Fibroblast of skin of right quadriceps (primary cell): ENCODE data around the gene TSHZ3.

Experiments
- DNase-seq: peaks from one replicate; pipeline ENCODE4 v3.0.0-alpha.2; 2013

TSHZ3 gene

DNA sequence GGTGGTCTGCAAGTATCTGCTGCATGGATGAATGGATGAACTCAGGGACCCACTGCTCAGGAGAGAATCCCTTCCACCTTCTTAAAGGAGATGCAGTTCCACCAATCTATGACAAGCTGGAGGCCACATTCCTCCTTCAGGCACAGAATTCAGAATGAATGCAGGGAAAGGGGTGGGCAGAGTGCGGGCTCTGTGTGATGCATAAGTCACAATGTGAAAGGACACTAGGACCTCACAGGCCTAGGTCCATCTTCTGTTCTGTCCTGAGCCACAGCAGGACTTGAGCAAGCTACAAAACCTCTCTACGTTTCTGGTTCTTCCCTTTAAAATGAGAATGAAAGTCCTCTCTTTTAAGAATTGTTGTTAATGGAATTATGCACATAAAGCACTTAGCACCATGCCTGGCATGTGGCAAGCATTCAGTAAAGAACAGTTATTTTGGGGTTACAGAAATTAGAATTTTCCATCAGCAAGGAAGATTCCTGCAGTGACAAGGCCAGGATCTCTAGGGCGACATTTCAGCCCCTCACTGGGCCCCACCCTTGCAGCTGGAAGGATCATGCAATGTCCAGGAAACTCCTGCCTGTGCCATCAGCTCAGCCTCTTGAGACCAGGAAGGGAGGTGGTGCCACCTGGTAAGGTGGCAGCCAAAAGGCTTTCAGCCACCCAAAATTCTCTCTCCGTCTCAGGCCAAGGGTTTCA, 38.7 kb downstream of the TSHZ3 start:
- DNase-seq = no peak

DNA sequence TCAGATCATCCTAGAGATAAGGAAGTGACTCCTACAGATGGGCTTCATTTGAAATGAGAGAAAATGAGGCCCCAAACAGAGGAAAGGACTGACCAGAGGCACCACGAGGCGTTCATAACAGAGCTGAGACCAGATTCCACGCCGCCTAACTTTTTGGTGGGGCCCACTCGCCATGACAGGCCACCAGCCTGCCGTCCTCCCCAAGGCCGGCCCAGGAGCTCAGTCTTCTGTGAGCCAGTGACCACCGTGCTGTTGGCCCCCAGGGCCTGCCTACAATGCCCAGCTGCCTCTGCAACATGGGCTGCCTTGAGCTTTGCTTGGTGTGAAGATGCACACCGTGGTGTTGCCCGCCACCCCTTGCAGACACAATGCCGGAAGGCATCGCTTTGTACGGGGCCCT, 40.5 kb downstream of the TSHZ3 start:
- no peak for DNase-seq

DNA sequence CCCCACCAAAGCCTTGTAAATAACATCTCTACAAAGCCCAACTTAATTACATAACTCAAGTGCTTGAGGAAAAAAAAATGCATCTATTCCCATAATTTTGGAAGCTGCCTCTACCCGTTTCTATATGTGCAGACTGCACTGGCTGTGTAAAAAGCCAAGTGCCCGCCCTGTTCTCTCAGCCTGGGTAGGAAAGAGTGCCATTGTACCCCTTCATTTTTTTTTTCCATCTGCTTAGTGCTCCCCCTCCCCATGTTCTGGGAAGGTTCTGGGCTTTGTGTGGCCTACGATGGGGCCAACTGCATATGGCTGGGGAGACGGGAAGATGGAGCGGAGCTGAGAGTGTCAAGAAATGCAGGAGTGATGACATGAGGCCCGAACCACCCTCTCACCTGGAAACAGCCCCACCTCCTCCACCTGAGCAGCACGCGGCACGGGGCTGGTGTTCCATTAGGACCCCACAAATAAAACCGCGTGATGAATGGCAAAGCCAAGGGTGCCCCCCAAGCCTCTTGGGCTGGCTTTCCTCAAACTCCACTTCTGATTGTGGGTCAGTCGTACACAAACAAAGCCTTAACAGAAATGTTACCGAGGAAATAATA, 42.1 kb downstream of the TSHZ3 start:
- no peak for DNase-seq

DNA sequence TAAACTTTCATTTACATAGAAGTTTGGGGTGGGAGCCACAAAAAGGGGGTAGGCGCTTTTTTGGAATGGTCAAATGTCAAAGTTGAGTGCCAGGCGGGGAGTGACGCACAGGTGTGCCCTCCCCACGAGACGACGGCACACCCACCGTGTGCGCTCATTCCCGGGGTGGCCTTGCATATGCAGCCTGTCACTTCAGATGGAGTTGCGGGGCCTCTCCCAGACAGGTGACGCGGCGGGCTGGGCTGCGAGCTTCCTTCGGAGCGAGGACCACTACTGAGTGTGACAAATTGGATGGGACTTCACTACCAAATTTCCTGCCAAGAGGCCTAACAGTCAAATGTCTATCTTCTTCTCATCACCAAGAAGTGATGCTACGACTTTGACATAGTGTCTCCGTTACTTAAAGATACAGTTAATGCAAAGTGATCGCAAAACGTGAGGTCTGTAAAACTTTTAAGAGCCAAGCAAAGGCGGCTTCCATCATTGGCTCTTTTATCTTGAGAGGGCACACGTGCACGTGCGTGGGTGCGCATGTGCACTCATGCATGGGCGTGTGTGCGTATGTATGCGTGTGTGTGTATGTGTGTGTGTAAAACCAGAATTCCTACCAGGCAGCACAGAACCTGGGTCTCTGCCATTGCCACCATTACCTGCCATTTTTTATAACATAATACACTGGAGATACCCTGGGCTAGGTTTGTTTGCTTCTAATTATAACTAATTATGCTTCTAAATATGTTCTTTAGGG, 43.1 kb downstream of the TSHZ3 start:
- no peak for DNase-seq

DNA sequence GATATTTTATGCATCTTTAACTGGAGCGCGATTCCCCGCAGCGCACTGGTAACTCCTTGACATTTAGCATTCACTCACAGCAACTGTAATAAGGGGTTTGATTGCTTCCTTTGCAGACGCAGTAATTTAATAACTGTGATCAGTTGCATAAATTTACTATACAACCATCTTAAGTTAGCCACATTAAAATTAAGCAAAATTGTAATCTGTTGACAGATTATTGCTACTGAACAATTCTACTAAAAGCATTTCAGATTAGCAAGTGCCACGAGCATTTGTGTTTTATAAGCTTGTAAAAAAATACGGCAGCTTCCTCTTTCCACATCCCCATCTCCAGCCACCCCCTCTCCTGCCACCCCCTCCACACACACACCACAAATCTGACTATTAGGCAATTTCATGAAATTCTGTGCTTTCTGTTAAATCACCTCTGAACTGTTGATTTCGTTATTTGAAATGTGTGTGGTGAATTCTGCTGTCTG, 44.4 kb downstream of the TSHZ3 start:
- peak; percentile 24 for DNase-seq

DNA sequence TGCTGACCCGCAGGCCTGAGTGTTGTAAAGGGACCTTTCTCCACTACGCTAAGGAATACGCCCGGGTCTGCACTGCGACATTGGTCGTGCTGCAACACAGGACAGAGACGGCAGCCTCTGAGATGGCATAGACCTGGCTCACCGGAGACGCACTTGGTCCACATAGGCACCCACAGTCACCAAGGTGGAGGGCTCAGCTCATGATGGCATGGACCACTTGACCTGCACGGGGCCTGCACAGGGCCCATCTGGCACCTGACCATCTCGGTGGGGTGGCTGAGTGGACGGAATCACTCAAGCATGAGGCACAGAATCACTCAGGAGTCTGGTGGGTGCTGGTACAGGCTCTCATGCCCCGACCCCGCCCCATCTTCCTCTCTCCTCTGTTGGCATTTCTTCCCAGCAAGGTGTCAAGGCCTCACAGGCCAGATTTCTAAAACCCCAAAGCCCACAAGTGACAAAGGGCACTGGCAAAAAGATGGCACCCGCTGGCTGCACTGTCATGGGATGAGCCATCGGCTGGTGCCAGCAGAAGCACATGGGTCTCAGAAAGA, 45.9 kb downstream of the TSHZ3 start:
- DNase-seq = no peak

DNA sequence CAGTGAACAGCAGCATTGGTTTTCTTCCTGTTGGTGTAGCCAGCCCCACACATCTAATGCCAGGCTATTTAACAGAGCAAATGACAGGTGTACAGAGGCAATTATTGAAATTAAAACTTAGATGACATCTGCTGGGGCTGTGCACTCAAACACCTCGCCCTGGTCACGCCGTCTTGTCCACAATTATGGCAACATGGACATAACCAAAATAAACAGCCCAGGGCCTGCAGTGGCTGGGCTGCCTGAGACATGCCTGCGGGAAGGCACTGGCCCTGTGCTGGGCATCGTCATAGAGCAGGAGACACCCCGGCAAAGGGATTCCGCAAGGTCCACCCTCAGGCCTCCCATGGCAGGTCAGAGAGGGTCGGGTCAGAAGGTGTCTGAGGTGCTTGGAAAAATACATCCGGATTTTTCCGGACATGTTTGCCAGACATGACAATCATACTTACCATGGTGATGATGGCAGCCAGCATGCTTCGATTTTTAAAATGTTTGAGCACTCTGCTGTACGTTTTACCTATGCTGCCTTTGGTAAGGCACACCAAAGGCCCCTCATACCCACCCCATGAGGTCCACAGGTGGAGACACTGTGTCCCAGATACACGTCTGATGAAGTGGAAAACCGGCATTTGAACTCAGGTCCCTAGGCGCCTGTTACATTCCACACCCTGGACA, 47.8 kb downstream of the TSHZ3 start:
- DNase-seq = no peak

DNA sequence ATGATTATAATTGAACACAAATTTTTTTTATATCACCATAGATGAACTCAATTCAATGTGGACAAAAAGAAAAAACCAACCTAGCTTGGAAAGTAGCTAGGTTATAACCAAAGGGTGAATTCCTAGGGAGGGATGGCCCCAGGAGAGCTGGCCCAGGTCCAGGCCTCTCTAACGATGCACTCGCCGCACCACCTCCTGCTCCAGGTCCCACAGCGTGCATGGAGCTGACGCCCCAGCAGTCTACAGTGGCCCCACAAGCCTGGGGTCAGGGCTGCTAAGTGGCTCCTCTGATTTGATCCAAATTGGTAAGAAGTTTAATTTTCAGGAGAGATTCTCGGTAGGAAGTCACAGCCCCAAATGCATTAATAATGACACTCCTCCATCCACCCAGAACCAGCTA, 48.8 kb downstream of the TSHZ3 start:
- no peak for DNase-seq

DNA sequence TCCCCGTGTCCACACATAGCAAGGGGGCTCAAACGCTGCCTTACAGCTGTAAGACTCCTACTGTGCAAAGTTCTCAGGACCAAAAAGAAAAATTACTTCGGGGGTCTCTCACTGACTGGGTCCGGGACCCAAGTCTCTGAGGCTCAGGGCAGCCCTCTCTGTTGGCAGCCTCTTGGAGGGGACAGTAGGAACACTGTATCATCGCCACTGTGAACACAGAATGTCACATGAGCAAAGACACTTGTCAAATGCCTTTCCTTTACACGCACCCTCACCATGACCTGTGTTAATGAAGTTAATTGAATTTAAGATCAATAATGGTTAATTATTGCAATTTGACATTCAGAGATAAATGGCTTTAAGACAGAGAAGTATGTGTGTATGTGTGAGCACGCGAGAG, 49.6 kb downstream of the TSHZ3 start:
- no peak for DNase-seq

DNA sequence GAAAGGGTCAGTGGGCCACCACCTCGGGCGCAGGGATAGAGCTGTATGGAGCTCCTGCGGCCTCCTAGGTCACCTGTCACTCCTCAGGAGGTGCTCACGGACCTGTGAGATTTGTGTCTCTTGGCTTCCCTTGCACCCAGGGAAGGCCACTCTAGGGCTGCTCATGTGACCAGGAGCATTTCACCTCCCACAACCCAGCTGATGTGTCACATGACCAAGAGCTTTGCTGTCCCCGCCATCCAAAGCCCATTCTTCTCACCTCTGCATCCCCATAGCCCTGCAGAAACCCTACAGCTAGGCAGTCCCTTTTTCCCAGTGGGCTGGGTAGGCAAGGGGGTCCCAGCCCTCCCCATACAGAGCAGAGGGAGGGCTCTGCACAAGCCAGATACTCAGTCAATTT, 51.2 kb downstream of the TSHZ3 start:
- no peak for DNase-seq

DNA sequence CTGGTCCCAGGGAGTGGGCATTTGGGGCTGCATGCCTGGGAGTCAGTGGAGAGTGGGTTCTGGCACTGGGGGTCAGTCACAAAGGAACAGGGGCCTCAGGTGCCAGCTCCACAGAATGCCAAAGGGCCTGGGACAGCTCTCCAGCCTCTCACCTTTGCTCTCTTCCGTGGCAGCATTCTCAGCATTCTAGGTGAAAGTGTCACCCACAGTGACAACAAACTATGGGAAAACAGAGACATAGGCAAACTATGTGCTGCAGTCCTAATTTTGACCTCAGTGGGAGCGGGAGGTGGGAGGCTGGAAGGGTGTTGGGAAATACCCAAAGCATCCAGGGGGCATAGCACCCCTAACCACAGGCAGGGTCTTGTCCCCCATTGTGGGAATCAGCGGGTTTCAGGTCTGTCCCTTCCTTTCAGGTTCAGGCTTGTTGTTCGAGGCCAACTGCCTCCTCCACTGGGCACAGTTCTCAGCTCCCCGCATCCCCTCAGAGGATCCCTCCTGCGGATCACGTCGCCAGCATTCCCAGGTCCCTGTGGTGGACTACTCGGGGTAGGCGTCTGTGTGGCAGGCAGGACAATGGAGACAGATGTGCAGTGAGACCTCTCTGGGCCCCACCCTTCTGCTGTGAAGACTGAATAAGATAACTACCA, 52.4 kb downstream of the TSHZ3 start:
- no peak for DNase-seq

DNA sequence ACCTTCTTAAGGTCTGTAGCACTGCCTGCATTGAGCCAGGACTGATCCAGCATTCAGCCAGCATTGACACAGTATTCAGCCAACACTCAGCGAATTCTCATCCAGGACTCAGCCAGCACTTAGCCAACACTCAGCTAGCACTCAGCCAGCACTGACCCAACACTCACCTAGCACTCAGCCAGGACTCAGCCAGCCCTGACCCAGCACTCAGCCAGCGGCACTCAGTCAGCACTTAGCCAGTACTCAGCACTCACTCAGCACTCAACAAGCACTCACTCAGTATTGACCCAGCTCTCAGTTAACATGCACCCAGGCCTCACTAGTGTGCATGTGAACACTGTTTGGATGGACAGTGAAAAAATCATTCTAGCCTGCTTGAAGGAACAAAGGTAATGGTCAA, 55.0 kb downstream of the TSHZ3 start:
- no peak for DNase-seq

DNA sequence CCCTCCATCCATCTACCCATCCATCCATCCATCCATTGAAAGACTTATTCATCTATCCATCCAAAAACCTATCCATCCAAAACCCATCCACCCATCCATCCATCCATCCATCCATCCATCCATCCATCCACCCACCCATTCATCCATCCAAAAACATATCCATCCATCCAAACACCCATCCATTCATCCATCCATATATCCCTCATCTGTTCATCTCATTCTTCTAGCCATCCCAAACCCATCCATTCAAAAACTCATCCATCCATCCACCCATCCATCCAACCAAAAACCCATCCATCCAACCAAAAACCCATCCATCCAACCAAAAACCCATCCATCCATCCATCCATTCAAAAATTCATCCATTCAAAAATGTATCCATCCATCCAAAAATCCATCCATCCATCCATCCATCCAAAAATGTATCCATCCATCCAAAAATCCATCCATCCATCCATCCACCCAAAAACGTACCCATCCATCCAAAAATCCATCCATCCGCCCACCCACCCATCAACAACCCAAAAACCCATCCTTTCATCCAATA, 56.5 kb downstream of the TSHZ3 start:
- no peak for DNase-seq

DNA sequence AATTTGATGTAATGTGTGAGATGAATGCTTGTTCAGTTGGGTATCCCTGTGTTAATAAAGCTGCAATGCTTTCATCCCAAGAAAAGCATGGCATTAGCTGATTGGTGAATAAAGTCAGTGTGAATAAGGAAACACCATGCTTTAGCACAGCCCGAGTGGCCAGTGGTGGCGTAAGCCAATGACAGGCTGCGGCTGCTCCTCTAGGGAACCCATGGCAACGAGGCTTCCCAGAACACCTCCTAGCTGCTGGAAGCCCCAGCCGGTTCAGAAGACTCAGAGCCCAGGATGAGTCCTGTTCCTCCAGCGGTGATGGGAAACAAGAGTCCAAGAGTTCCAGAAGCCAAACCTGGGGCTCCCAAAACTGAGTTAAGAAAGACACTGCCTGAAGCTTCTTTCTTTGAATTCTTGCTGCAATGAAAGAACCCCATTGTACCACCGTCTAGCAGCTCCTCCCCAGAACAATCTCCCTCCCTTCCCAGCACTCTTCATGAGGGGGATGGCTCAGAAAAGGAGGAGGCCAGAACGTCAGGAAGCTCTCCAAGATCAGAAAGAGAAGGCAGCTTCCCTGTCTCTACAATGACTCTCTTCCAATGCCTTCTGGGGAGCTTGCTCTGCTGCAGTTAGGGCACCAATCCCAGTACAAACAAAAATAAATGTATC, 58.2 kb downstream of the TSHZ3 start:
- DNase-seq = no peak

DNA sequence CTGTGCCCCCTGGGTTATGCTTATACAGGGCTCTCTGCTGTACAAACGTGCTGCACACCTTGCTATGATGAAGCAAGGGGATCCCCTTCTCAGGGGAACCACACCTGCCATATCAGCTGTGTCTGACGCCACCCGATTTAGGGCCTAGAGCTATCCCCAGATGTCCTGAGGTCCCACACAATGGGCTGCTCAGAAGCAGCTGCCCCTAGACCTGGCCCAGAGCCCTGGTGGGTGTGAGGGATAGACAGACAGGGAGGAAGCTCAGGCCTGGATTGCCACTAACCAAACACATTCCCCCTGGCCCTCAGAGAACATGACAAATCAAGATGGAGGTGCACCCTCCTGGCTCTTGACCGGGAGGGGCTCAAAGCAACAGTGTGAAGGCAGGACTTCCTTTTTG, 59.3 kb downstream of the TSHZ3 start:
- no peak for DNase-seq

DNA sequence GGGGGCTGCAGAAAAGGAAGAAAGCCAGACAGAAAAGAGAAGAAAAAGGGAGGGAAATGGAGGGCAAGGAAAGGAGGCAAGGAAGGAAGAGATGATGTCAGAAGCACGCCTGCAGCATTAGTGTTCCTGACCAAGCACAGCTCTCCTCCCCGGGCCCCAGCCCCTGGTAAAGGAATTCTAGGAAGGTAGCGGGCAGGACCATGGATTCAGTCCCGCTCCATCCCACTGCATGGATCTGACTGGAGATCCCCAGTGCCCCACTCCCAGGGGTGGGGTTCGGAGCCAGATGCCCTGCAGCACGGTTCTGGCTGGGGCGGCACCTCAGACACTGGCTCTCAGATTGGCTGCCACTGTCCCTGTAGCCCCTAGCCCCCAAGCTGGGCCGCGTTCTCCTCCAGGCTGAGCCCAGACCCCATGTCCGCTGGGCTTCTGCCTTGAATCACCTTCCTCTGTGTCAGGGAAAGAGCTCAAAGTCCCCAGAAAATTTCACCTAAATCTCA, 59.8 kb downstream of the TSHZ3 start:
- DNase-seq = no peak

DNA sequence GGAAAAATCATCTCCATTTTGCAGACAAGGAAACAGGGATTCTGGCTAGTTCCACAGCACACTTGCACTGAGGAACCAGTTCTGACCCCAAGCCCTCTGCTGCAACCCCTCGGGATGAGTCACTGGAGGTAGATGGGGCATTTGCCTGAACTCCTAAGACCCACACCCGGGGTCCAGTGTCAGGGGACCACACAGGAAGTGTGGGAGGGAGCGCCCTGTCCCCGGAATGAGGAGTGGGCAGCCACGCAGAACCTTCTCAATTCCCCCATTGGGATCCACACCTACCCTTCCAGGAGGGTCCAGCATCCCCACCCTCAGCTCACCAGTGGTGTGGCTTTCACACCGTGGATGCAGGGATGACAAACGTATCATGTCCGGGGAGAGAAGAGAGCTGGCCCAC, 62.7 kb downstream of the TSHZ3 start:
- no peak for DNase-seq

DNA sequence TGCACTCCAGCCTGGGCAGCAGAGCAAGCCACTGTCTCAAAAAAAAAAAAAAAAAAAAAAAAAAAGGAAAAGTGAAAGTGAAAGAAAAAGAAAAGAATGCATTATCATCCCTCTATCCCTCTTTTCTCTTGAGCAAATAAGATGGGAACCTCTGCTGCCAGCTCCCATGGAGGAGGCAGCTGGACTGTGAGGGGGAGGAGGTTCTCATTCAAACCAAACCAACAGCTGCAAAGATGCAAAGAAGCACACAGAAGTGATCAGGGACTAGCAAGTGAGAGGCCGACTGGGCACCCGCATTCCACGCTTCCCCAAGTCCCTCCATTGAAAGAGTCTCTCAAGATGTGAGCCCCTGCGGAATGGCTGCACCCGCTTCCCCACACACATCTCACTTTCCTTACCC, 63.5 kb downstream of the TSHZ3 start:
- DNase-seq = peak; percentile 13

DNA sequence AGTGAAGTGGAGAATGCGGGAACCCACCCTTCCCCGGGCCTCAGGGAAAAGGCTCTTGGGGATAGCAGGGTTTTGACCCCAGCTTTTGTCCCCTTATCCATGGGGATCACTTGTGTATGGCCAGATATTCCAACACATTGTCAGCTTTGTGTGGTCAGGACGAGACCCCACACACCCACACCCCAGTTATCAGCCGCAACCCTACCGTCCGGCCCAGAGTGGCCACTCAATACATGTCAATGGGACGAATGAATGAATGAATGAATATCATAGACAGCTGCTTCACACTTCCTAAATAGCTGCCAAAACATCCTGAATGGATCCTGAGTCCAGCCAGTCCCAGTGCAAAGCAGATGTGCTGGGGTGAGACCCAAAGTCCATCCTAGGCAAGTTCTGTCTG, 64.6 kb downstream of the TSHZ3 start:
- DNase-seq = no peak

DNA sequence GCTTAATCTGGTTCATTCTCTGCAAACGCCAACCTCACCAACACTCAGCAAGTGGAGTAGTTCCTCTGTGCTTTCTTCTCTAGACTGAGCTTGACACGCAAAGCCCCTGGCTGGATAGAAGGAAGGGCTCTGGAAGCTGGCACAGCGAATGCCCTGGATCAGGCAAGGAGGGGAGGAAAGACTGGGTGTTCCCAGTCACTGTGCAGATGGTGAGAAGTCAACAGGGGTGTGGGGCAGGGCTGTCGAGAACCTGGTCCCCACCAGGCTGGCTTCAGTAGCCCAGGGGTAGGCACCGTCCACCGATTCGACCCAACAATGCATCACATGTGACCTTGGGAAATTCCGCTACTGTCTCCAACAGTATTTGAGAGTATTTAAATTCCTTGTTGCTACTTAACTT, 65.5 kb downstream of the TSHZ3 start:
- DNase-seq = no peak

DNA sequence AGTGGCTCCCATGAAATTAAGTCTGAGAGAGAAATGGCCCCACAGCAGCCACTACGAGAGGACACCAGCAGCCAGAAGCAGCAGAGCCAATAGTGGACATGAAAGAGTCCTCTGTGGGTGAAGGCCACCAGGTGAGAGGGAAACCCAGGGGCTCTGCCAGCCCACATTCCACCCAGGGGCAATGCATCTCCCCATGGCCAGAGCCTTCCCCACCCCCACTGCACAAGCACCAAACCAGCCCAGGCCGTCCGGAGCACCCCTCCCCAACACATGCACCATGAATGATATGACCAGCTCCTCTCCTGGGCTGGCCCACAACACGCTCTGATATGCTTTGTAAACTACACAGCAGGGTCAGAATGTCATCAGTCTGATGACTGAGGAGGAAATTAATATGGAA, 66.9 kb downstream of the TSHZ3 start:
- DNase-seq = no peak
